ENCODE measurements around the gene HMCN1.

The HMCN1 gene

GRCh38 chr1:185920602-185921001, 186.4 kb downstream of the HMCN1 start:
- DNase-seq (ENCODE audit: low read depth), result no peak
- H3K4me3 ChIP-seq (ENCODE audit: low read depth, low read length), result no peak overlapping the region
- no peak for TF ChIP-seq CTCF (IDR thresholded peaks at IDR 0.05; ENCODE audit: control insufficient read depth, extremely low read depth, insufficient read depth)

- DNase-seq (ENCODE audit: low read depth), result no peak
- no peak overlapping the region for H3K4me3 ChIP-seq (ENCODE audit: low read depth, low read length)
- no peak for TF ChIP-seq CTCF (IDR thresholded peaks at IDR 0.05; ENCODE audit: control insufficient read depth, extremely low read depth, insufficient read depth)
Measured at GRCh38 chr1:185921636-185922035, 187.4 kb downstream of the HMCN1 start.

- TF ChIP-seq CTCF (IDR thresholded peaks at IDR 0.05; ENCODE audit: control insufficient read depth, extremely low read depth, insufficient read depth), result no peak
- peak; percentile 67 for DNase-seq (ENCODE audit: low read depth)
- no peak overlapping the region for H3K4me3 ChIP-seq (ENCODE audit: low read depth, low read length)
Measured at GRCh38 chr1:185926588-185926987, 192.4 kb downstream of the HMCN1 start.

- DNase-seq (ENCODE audit: low read depth), result no peak
- no peak overlapping the region for H3K4me3 ChIP-seq (ENCODE audit: low read depth, low read length)
- no peak for TF ChIP-seq CTCF (IDR thresholded peaks at IDR 0.05; ENCODE audit: control insufficient read depth, extremely low read depth, insufficient read depth)
Measured at GRCh38 chr1:185929776-185930175, 195.6 kb downstream of the HMCN1 start.

GRCh38 chr1:185931438-185931837, 197.2 kb downstream of the HMCN1 start:
- no peak for TF ChIP-seq CTCF (IDR thresholded peaks at IDR 0.05; ENCODE audit: control insufficient read depth, extremely low read depth, insufficient read depth)
- no peak overlapping the region for H3K4me3 ChIP-seq (ENCODE audit: low read depth, low read length)
- DNase-seq (ENCODE audit: low read depth), result no peak

- H3K4me3 ChIP-seq (ENCODE audit: low read depth, low read length), result no peak overlapping the region
- DNase-seq (ENCODE audit: low read depth), result no peak
- TF ChIP-seq CTCF (IDR thresholded peaks at IDR 0.05; ENCODE audit: control insufficient read depth, extremely low read depth, insufficient read depth), result no peak
Measured at GRCh38 chr1:185933580-185933979, 199.4 kb downstream of the HMCN1 start.

GRCh38 chr1:185934476-185935189, 200.4 kb downstream of the HMCN1 start:
- no peak for TF ChIP-seq CTCF (IDR thresholded peaks at IDR 0.05; ENCODE audit: control insufficient read depth, extremely low read depth, insufficient read depth)
- DNase-seq (ENCODE audit: low read depth), result no peak
- no peak overlapping the region for H3K4me3 ChIP-seq (ENCODE audit: low read depth, low read length)

Measured in LNCaP clone FGC (cell line).